NCI-H460 (cell line): ENCODE results near the gene UPK3A. TPM values are rescaled to one million over a fixed set of nuclear protein-coding genes. Genes with fewer than 3 reads are reported as not detected.
A peak's percentile ranks its signal among the peaks of the same experiment; 100 is the strongest.
"Not testable (repeated sequence)": the region's sequence is repeated elsewhere in the genome, so short reads cannot be mapped to it uniquely, and the experiment has no call there.

Experiments
- DNase-seq: peaks from one replicate; pipeline ENCODE4 v3.0.0-alpha.2; 2016; ENCODE audit warnings: low read depth; ENCODE audit errors: extremely low read depth
- total RNA-seq: library from RNA; depleted of rRNA; stranded (reverse); fragments of >200 nt; shearing (Covaris generic); gene quantifications from 2 replicates; pipeline ENCODE4 v1.2.3, GENCODE V29; 2014

The UPK3A gene
- total RNA-seq, 1 experiment from 2014 or later: not detected

DNA sequence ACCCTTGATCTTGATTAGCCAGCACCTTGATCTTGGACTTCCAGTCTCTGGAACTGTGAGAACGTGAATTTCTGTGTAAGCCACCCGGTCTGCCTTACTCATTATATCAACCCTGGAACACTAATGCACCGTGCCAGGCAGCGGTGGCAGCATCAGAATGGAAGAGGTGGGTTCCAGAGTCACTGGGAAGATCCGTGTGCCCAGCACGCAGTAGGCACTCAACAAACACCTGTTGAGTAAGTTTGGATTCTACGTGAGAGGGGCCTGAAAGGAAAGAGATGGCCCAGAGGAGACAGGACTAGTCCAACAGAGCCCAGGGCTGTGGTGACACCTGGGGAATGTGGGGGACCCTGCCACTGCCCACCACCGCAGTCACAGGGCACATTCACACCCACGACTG lies 6.6 kb upstream of the UPK3A start:
- DNase-seq: no peak

DNA sequence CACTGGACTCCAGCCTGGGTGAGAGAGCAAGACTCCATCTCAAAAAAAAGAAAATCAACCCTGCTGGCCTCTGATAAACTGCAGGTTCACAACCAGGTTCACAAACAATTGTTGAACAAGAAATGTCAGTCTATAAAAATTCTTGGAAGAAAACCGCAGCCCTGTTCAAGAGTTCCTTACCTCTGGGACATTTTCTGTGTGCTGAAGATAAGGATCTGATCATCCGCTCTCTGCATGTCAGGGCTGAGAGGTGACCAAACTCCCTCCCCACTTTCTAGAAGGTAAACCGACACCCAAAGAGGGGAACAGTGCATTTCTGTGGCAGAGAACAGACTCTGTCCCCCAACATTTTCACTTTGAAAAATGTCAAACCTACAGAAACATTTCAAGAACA lies 4.2 kb upstream of the UPK3A start:
- DNase-seq: no peak

DNA sequence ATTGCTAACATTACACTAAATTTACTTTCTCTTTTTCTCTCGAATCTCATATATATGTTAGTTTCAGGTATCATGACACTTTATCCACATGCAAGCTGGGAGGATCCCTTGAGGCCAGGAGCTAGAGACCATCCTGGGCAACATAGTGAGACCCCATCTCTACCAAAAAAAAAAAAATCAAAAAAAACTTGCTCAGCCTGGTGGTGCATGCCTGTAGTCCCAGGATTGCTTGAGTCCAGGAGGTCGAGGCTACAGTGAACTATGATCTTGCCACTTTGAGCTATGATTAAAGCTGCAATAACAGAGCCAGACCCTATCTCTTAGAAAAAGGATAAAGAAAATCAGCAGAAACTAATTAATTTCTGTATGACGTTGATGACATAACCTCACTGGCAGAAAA lies 3.7 kb upstream of the UPK3A start:
- no peak for DNase-seq

DNA sequence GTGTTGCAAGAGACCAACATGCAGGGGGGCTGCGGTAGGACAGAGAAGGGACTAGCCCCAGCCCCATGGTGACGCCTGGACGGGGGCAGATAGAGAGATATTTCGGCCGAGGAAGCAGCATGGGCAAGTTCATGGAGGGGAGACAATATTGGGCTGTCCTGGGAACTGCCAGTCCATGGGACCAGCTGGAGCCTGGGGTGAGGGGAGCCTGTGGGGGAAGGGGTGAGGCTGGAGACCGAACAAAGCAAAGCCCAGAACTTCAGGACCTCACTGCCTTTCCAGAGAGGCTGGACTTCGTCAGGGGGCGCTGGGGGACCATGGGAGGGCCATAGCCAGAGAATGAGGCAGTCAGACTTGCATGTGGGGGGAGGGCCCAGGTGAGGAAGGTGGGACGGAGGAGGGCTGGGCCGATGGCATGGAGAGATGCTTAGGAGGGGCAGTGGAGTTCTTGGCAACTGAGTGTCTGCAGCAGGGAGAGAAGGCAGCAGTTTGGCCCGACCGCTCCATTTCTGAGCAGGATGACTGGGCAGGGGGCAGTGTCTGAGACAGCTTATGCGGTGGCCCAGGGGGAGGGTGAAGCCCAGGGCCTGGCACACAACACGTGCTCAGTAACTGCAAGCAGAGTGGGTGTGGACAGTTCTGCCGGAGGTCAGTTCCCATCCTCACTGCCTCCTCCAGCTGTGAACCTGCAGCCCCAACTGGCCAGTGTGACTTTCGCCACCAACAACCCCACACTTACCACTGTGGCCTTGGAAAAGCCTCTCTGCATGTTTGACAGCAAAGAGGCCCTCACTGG lies 712 bp downstream of the UPK3A start:
- DNase-seq: no peak

DNA sequence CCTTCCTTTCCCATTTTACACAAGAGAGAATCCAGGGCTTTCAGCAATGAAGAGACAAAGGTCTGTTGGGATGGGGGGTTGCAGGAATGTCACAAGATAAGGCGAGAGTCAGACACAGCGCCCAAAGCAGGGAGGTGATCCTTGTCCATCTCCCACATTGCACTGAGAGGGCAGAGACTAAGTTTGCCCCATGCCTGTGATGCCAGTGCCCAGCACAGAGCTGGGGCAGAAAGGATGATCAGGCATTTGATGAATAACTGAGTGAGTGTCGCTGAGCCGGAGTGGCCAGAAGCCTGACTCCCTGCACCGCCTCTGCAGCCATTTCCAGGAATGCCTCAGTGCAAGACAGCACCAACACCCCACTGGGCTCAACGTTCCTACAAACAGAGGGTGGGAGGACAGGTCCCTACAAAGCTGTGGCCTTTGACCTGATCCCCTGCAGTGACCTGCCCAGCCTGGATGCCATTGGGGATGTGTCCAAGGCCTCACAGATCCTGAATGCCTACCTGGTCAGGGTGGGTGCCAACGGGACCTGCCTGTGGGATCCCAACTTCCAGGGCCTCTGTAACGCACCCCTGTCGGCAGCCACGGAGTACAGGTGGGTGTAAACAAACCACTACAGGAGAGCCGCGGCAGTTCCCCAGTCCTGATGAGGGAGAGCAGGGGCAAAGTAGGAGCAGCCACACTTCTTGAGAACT lies 2.3 kb downstream of the UPK3A start:
- no peak for DNase-seq

DNA sequence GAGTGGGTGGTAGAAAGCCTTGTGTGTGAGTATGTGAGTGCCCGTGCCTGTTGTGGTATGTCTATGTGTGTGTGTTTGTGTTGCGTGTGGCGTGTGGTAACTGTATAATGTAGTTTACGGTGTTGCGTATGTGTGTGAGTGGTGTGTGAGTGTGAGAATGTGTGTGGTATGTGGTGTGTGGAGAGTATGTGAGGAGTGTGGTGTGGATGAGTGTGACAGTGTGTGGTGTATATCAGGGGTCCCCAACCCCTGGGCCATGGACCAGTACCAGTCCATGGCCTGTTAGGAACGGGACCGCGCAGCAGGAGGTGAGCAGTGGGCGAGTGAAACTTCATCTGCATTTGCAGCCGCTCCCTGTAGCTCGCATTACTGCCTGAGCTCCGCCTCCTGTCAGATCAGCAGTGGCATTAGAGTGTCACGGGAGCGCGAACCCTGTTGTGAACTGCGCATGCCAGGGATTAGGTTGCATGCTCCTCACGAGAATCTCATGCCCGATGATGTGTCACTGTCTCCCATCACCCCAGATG lies 5.7 kb downstream of the UPK3A start:
- DNase-seq: peak; percentile 64

DNA sequence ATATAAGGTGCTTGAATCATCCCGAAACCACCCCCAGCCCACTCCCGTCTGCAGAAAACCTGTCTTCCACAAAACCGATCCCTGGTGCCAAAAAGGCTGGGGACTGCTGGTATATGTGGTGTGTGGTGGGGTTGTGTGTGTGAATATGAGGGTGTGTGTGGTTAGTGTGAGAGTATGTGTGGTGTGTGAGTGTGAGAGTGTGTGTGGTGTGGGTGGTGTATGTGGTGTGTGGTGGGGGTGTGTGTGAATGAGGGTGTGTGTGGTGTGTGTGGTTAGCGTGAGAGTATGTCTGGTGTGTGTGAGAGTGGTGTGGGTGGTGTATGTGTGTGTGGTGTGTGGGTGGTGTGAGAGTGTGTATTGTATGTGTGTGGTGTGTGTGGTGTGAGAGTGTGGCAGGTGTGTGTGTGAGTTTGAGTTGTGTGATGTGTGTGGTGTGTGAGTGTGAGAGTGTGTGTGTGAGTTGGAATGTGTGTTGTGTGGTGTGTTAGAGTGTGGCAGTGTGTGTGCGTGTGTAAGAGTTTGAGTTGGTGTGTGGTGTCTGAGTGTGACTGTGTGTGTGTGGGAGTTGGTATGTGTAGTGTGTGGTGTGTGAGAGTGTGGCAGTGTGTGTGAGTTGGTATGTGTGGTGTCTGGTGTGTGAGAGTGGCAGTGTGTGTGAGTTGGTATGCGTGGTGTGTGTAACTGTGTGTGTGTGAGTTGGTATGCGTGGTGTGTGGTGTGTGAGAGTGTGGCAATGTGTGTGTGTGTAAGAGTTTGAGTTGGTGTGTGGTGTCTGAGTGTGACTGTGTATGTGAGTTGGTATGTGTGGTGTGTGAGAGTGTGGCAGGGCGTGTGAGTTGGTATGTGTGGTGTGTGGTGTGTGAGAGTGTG lies 6.5 kb downstream of the UPK3A start:
- no peak for DNase-seq

DNA sequence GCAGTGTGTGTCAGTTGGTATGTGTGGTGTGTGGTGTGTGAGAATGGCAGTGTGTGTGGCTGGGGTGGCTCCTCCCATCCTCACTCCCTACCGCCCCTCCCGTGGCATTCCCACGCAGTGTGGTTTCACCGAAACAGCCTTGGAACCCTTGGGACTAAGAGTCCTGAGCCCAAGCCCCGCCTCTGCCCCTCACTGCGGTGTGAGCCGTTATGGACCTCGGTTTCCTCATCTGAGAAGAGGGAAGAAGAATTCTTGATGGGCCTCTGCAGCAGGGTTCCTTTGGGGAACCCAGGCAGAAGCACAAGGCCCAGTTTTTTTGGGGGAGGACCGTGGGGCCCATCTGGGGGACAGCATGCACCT lies 7.2 kb downstream of the UPK3A start:
- DNase-seq: no peak

DNA sequence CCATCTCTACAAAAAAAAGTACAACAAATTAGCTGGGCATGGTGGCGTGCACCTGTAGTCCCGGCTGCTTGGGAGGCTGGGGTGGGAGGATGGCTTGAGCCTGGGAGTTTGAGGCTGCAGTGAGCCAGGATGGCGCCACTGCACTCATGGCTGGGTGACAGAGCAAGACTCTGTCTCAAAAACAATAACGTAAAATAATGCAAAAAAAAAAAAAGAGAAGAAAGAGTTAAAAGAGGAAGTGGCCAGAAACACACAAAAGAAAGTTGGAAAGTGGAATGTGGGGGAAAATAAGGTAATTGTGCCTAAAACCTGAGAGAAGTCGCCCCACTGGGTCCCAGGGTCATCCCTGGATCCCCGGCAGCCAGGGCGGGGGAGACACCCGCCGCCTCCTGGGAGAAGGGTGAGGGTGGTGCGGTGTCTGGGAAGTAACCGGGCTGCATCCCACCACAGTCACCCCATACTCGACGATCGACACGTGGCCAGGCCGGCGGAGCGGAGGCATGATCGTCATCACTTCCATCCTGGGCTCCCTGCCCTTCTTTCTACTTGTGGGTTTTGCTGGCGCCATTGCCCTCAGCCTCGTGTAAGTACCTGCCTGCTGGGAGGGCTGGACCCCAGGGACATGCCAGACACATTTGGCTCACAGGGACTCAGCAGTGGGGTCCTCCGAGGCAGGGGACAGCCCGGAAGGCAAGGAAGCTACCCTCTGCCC lies 8.1 kb downstream of the UPK3A start:
- no peak for DNase-seq

DNA sequence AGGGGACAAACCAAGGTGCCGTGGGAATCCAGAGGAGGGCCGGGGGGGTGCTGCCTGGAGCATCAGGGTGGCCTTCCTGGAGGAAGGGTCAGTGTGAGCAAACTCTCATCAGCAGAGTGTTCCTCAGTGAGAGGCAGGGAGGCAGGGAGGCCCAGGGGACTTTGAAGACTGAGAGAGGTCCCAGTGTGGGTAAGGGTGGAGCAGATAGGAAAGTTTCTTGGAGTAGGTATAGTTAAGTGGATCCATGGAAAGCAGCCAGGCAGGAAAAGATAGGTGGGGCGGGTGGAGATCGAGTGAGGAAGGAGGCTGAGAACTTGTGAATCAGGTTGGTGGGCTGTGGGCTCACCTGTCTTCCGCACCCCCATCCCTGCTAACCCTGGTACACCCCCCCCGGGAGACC lies 9.3 kb downstream of the UPK3A start:
- DNase-seq: no peak

DNA sequence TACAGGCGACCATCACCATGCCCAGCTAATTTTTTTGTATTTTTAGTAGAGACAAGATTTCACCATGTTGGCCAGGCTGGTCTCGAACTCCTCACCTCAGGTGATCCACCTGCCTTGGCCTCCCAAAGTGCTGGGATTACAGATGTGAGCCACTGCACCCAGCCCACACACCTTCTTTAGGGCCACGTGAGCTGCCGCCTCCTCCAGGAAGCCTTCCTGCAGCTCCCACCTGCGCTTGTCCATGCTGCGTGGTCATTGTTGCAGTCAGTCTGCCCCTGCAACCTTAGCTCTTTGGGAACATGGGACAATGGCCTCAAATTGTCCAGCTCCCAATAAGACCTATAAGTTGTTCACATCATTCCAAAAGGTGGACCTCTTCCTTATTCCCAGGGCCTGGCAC lies 10.3 kb downstream of the UPK3A start:
- not testable (repeated sequence) for DNase-seq

DNA sequence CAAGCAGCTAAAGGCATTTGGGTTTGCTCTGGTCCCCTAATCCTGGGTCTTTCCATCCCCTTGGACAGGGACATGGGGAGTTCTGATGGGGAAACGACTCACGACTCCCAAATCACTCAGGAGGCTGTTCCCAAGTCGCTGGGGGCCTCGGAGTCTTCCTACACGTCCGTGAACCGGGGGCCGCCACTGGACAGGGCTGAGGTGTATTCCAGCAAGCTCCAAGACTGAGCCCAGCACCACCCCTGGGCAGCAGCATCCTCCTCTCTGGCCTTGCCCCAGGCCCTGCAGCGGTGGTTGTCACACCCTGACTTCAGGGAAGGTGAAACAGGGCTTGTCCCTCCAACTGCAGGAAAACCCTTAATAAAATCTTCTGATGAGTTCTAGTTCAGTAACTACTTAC lies 10.7 kb downstream of the UPK3A start:
- DNase-seq: no peak

DNA sequence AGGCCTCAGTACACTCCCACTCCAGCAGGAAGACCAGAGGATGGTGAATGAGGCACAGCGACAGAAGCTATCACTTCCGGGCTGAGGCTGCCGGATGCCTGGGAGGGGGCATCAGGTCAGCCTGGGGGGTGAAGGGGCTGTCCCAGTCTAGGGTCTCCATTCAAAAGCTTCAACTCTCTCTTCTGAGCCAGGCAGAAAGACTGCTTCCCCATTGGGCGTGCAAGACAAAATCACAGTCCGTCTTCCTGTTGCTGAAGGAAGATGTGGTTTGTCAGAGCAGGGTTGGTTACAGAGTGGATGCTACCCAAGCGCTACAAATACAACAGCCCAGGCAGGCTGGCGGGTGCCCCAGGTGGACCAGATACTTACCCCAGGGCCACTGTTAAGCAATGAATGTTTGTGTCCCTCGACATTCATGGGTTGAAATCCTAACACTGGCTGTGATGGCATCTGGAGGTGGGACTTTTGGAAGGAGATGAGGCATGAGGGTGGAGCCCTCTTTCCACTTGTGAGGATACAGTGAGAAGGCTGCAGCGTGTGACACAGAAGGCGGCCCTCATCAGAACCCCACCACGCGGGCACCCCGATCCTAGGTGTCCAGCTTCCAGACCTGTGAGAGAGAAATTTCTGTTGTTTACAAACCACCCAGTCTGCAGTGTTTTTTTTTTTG lies 12.0 kb downstream of the UPK3A start:
- no peak for DNase-seq

DNA sequence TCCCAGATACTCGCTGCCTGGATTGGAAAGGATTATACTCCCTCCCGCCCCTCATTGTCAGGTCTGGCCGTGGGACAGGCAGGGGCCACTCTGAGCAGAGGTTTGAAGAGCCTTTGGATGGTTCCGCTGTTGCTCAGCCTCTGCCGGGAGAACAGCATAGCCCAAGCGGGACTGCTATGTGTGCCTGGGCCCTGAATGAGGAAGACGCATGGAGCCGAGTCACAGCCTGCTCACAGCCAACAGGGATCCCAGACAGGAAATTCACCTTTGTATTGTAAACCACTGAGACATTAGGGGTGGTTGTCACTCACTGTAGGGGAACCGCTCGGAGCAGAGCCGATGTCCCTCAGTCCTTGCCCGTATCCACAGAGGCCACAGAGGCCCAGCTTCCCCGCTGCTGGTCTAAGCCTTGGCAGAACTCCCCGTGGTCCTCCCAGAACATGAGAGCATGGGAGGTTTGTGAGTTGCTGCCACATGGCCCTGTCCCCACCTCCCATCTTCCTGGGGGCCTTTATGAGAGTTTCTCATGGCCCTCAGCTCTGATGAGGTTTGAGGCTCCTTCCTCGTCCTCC lies 14.3 kb downstream of the UPK3A start:
- no peak for DNase-seq

DNA sequence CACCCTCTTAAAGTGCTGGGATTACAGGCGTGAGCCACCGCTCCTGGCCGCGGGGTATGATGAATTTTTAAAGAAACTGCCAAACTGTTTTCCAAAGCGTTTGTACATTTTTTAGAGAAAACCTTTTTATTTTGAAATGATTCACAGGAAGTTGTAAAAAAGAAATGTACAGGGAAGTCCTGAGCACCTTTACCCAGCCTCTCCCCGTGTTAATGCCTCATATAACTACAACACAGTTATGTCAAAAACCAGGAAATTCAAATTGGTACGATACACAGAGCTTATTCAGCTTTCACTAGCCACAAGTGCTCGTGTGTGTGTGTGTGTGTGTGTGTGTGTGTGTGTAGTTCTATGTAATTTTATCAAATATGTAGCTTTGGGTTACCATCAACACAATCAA lies 18.0 kb downstream of the UPK3A start:
- DNase-seq: no peak

DNA sequence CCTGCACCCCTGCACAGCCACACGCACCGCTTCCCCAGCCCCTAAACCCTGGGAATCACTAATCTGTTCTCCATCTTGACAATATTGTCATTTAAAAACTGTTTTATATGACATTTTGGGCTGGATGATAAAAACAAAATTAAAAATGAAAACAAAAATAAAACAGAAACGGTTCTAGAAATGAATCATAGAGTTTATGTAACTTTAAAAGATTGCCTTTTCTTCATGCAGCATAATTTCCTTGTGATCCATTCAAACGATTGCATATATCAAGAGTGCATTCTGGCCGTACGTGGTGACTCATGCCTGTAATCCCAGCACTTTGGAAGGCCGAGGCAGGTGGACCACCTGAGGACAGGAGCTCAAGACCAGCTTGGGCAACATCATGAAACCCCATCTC lies 18.4 kb downstream of the UPK3A start:
- DNase-seq: no peak

DNA sequence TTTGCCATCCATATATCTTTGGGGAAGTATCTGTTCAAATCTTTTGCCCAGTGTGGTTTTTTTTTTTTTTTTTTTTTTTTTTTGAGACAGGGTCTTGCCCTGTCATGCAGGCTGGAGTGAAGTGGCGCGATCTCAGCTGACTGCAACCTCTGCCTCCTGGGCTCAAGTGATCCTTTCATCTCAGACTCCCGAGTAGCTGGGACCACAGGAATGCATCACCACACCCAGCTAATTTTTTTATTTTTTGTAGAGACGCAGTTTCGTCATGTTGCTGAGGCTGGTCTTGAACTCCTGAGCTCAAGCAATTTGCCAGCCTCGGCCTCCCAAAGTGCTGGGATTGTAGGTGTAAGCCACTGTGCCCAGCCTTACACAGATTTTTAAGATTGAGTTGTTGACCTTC lies 20.2 kb downstream of the UPK3A start:
- no peak for DNase-seq

DNA sequence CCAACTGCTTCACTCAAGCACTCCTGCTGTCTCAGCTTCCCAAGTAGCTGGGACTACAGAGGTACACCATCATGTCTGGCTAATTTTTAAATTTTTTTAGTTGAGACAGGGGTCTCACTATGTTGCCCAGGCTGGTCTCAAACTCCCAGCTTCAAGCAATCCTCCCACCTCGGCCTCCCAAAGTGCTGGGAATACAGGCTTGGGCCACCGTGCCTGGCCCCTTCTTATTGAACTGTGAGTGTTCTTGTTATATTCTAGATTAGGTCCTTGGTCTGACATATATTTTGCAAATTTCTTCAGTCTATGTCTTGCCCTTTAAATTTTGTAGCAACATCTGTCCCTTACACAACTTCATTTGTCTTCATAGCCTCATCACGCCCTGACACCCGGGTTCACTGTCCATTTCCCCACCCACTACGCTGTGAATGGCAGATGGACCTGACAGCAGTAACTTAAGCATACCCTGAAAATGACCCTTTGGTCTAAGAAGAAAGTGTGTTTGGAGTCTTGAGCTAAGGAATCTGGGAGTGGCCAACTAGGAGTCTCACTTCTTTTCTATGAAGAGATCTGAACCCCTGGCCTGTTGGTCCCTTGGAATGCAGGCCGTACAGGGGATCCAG lies 20.8 kb downstream of the UPK3A start:
- no peak for DNase-seq

DNA sequence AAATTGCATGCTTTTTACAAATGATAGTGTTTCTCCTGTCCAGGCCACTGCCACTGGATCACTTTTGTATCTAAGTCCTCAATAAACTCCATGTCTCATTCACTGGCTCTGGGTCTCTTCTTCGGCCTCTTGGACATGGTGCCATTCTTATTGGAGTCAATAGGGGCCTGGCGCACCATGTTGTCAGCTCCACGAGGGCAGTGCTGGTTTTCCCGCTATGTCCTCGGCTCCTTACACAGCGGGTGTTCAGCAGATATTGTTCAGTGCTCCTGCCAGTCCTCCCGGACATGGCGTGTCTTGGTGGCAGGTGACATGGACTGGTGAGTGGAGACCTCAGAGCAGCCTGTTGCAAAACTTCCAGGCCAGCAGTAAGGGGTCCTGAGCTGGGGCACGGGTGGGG lies 21.4 kb downstream of the UPK3A start:
- no peak for DNase-seq
